Cardiac muscle cell (in vitro differentiated cells and primary cell): ENCODE measurements around the gene RAI1. TPM values are rescaled to one million over a fixed set of nuclear protein-coding genes. Genes with fewer than 3 reads are reported as not detected.

ENCODE experiments used
- DNase-seq, 2 donors: peaks; one replicate each; pipeline versions ENCODE4 v3.0.0 to v3.0.0-alpha.2; 2010 to 2017; ENCODE audit warnings: low read depth in 1 of 2, low spot score in 1 of 2
- H3K27ac ChIP-seq: fragments of 200-600 bp; sonication (generic); 2 replicates; pipeline ENCODE4 v1.5.1; 2016
- H3K27me3 ChIP-seq: fragments of 200-600 bp; sonication (generic); 2 replicates; pipeline ENCODE4 v1.6.0; 2016; ENCODE audit warnings: control low read depth
- H3K36me3 ChIP-seq: fragments of 200-600 bp; sonication (generic); 2 replicates; pipeline ENCODE4 v1.5.1; 2016; ENCODE audit warnings: control low read depth
- H3K4me1 ChIP-seq: fragments of 200-600 bp; sonication (generic); 2 replicates; pipeline ENCODE4 v1.8.1; 2017; ENCODE audit warnings: low read depth, mild to moderate bottlenecking, mixed run types
- H3K4me3 ChIP-seq: fragments of 200-600 bp; sonication (generic); 2 replicates; pipeline ENCODE4 v1.5.1; 2016; ENCODE audit warnings: mild to moderate bottlenecking
- H3K9me3 ChIP-seq: fragments of 200-600 bp; sonication (generic); 2 replicates; pipeline ENCODE4 v1.5.1; 2017; ENCODE audit warnings: low read depth, mild to moderate bottlenecking, control low read depth
- polyA plus RNA-seq: library from polyadenylated mRNA; unstranded; fragments of >200 nt; fragmentation: Nextera tagmentation; extraction: Ambion mirVana; gene quantifications from 2 replicates; pipeline ENCODE4 v1.2.1, GENCODE V29; 2016
- total RNA-seq: library from RNA; depleted of rRNA; stranded (reverse); fragments of >200 nt; gene quantifications from 2 replicates; pipeline ENCODE4 v1.2.3, GENCODE V29; 2016
- TF ChIP-seq, protein P1 (sequence below): IDR thresholded peaks from 2 replicates; pipeline ENCODE4 v1.5.1; 2012; ENCODE audit warnings: low read depth, mild to moderate bottlenecking, low read length

RAI1 gene
- total and polyA plus RNA-seq, 2 experiments from 2014 or later = 20.2 to 46.2 TPM

- no peaks in the 10 kb centered on the region for H3K27me3 ChIP-seq
- no peak overlapping the region for H3K27ac ChIP-seq
- no peak for DNase-seq
- TF ChIP-seq, protein P1, sequence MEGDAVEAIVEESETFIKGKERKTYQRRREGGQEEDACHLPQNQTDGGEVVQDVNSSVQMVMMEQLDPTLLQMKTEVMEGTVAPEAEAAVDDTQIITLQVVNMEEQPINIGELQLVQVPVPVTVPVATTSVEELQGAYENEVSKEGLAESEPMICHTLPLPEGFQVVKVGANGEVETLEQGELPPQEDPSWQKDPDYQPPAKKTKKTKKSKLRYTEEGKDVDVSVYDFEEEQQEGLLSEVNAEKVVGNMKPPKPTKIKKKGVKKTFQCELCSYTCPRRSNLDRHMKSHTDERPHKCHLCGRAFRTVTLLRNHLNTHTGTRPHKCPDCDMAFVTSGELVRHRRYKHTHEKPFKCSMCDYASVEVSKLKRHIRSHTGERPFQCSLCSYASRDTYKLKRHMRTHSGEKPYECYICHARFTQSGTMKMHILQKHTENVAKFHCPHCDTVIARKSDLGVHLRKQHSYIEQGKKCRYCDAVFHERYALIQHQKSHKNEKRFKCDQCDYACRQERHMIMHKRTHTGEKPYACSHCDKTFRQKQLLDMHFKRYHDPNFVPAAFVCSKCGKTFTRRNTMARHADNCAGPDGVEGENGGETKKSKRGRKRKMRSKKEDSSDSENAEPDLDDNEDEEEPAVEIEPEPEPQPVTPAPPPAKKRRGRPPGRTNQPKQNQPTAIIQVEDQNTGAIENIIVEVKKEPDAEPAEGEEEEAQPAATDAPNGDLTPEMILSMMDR = no peak
- H3K36me3 ChIP-seq = no peaks in the 10 kb centered on the region
- no peak overlapping the region for H3K4me3 ChIP-seq
- no peaks in the 10 kb centered on the region for H3K9me3 ChIP-seq
- peaks cover 29% of the 10 kb centered on the region for H3K4me1 ChIP-seq
These were observed 106.3 kb downstream of the RAI1 start for GRCh38 chr17:17787568-17787967.

- no peak overlapping the region for H3K4me3 ChIP-seq
- peaks cover 27% of the 10 kb centered on the region for H3K4me1 ChIP-seq
- no peaks in the 10 kb centered on the region for H3K27me3 ChIP-seq
- TF ChIP-seq, protein P1 = no peak
- H3K36me3 ChIP-seq = peaks cover 2% of the 10 kb centered on the region
- DNase-seq = no peak
- H3K27ac ChIP-seq = no peak overlapping the region
- no peaks in the 10 kb centered on the region for H3K9me3 ChIP-seq
These were observed 107.7 kb downstream of the RAI1 start for GRCh38 chr17:17788967-17789366.

GRCh38 chr17:17789410-17789809, 108.2 kb downstream of the RAI1 start:
- TF ChIP-seq, protein P1 = no peak
- Histone ChIP-seq H3K4me3 (no peak overlapping the region), H3K27me3 (no peaks in the 10 kb centered on the region), H3K36me3 (peaks cover 4% of the 10 kb centered on the region), H3K4me1 (peaks cover 23% of the 10 kb centered on the region), H3K9me3 (no peaks in the 10 kb centered on the region), H3K27ac (no peak overlapping the region)
- DNase-seq = no peak

- H3K27ac ChIP-seq = no peak overlapping the region
- DNase-seq = no peak
These were observed 108.8 kb downstream of the RAI1 start for GRCh38 chr17:17789828-17790636.

DNA sequence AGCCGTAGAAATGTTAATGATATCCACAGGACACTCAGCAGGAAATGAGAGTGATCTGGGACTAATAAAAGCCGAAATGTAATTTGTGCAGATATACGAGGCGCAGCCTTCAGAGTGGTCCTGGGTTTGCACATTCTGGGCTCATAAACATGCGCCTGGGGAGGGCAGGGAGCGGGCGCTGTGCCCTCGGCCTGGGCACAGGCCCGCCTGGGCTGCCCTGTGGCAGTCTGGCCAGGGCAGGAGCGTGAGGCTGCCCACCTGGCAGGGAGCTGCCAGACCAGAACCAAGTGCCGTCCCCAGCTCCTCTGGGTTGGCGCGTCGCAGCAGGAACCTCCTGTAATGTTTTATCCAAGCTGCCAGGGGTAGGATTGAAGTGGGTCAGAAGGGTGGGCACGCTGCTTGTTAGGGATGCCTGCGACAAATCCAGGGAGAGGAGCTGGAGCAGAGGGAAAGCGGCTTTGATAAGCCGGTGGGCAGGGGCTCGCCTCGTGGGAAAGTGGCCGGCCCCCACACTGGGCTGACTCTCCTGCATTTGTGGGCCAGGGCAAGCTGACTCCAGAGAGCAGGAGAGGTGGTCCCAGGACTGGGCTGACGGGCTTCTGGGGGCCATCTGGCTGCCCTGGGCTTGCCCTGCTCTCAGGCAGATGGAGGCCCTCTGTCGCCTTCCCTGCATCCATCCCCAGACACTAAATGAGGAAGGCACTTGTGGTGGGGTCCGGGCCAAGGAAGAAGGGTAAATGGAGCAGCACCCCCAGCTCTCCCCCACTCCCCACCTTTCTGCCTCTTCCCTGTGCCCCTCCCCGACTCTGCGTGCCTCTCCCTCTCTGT, 109.6 kb downstream of the RAI1 start:
- Histone ChIP-seq H3K4me1 (peaks cover 8% of the 10 kb centered on the region), H3K4me3 (no peak overlapping the region), H3K27ac (no peak overlapping the region), H3K9me3 (no peaks in the 10 kb centered on the region), H3K27me3 (no peaks in the 10 kb centered on the region), H3K36me3 (peaks cover 4% of the 10 kb centered on the region)
- TF ChIP-seq, protein P1 = no peak
- no peak for DNase-seq

More at GRCh38 chr17:17789828-17790636, 108.8 kb downstream of the RAI1 start:
- TF ChIP-seq, protein P1 = no peak
- no peak overlapping the region for H3K4me3 ChIP-seq
- no peaks in the 10 kb centered on the region for H3K9me3 ChIP-seq
- H3K4me1 ChIP-seq = peaks cover 16% of the 10 kb centered on the region
- no peaks in the 10 kb centered on the region for H3K27me3 ChIP-seq
- peaks cover 4% of the 10 kb centered on the region for H3K36me3 ChIP-seq
